ENCODE results near the gene FOXC2. TPM values are rescaled to one million over a fixed set of nuclear protein-coding genes. Genes with fewer than 3 reads are reported as not detected.

FOXC2 gene
- total and polyA plus RNA-seq, 9 of the 15 experiments (the other 6 are each of a cell fraction or from before 2014, with no cell fraction given) = 0.01 to 0.11 (median 0.10) TPM; not detected in 5

DNA sequence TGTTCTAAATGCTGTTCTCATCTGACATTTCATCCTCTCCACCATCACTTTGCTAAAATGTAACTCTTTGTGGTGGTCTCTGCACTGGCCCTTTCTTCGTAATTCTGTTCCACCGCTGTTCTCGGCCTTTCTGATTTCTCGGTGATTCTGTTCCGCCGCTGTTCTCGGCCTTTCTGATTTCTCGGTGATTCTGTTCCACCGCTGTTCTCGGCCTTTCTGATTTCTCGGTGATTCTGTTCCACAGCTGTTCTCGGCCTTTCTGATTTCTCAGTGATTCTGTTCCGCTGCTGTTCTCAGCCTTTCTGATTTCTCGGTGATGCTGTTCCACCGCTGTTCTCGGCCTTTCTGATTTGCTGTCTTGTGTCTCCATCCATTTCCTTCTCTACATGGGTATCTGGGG lies 44.0 kb upstream of the FOXC2 start:
- Histone ChIP-seq H2AFZ (ENCODE audit: low read depth, low read length) (no peak overlapping the region), H3K4me2 (ENCODE audit: insufficient read depth, low read length) (no peak overlapping the region), H3K27ac (ENCODE audit: extremely low read depth, low read depth, low read length) (no peak overlapping the region), H4K20me1 (replicated peaks; ENCODE audit: control insufficient read depth, insufficient read depth, low read length) (peaks cover 12% of the 10 kb centered on the region), H3K27me3 (ENCODE audit: control insufficient read depth in 2 of 2, insufficient read depth in 2 of 2, low read length in 2 of 2) (peaks cover 40 to 76% of the 10 kb centered on the region in 2 experiments), H3K4me3 (no peak overlapping the region), H3K9me1 (ENCODE audit: control insufficient read depth, insufficient read depth, low read length) (no peaks in the 10 kb centered on the region), H3K9ac (ENCODE audit: insufficient read depth in 1 of 2, low read depth in 2 of 2, low read length in 2 of 2) (no peak overlapping the region), H3K9me3 (replicated peaks; ENCODE audit: control insufficient read depth, insufficient read depth, low read depth, low read length) (no peaks in the 10 kb centered on the region), H3K79me2 (ENCODE audit: control insufficient read depth, insufficient read depth, low read length) (no peaks in the 10 kb centered on the region), H3K4me1 (replicated peaks in 1 of 2; ENCODE audit: control insufficient read depth in 2 of 2, insufficient read depth in 2 of 2, low read length in 2 of 2) (peaks cover 0 to 9% of the 10 kb centered on the region in 2 experiments; a peak in 3 of 5 replicates), H3K36me3 (ENCODE audit: control insufficient read depth, insufficient read depth, low read length) (no peaks in the 10 kb centered on the region)
- TF ChIP-seq, protein P1, sequence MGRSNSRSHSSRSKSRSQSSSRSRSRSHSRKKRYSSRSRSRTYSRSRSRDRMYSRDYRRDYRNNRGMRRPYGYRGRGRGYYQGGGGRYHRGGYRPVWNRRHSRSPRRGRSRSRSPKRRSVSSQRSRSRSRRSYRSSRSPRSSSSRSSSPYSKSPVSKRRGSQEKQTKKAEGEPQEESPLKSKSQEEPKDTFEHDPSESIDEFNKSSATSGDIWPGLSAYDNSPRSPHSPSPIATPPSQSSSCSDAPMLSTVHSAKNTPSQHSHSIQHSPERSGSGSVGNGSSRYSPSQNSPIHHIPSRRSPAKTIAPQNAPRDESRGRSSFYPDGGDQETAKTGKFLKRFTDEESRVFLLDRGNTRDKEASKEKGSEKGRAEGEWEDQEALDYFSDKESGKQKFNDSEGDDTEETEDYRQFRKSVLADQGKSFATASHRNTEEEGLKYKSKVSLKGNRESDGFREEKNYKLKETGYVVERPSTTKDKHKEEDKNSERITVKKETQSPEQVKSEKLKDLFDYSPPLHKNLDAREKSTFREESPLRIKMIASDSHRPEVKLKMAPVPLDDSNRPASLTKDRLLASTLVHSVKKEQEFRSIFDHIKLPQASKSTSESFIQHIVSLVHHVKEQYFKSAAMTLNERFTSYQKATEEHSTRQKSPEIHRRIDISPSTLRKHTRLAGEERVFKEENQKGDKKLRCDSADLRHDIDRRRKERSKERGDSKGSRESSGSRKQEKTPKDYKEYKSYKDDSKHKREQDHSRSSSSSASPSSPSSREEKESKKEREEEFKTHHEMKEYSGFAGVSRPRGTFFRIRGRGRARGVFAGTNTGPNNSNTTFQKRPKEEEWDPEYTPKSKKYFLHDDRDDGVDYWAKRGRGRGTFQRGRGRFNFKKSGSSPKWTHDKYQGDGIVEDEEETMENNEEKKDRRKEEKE (IDR thresholded peaks at IDR 0.05; ENCODE audit: borderline replicate concordance in 1 of 2, control insufficient read depth in 1 of 2, low read depth in 2 of 2, low read length in 1 of 2) = no peak
- TF ChIP-seq, protein P2, sequence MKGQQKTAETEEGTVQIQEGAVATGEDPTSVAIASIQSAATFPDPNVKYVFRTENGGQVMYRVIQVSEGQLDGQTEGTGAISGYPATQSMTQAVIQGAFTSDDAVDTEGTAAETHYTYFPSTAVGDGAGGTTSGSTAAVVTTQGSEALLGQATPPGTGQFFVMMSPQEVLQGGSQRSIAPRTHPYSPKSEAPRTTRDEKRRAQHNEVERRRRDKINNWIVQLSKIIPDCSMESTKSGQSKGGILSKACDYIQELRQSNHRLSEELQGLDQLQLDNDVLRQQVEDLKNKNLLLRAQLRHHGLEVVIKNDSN (CRISPR knock-in tag; IDR thresholded peaks at IDR 0.05) = no peak
- TF ChIP-seq E2F3 (CRISPR knock-in tag; IDR thresholded peaks at IDR 0.05) (no peak), GABPB2 (CRISPR knock-in tag; conservative IDR thresholded peaks at IDR 0.05) (no peak), TEAD1 (CRISPR knock-in tag; IDR thresholded peaks at IDR 0.05) (no peak), STAT5A (IDR thresholded peaks at IDR 0.05; ENCODE audit: borderline replicate concordance, low read length) (no peak)
- TF ChIP-seq, protein P3, sequence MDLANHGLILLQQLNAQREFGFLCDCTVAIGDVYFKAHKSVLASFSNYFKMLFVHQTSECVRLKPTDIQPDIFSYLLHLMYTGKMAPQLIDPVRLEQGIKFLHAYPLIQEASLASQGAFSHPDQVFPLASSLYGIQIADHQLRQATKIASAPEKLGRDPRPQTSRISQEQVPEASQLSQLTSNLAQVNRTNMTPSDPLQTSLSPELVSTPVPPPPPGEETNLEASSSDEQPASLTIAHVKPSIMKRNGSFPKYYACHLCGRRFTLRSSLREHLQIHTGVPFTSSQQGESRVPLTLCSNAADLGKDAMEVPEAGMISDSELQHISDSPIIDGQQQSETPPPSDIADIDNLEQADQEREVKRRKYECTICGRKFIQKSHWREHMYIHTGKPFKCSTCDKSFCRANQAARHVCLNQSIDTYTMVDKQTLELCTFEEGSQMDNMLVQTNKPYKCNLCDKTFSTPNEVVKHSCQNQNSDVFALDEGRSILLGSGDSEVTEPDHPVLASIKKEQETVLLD (IDR thresholded peaks at IDR 0.05) = no peak
- TF ChIP-seq, protein P4, sequence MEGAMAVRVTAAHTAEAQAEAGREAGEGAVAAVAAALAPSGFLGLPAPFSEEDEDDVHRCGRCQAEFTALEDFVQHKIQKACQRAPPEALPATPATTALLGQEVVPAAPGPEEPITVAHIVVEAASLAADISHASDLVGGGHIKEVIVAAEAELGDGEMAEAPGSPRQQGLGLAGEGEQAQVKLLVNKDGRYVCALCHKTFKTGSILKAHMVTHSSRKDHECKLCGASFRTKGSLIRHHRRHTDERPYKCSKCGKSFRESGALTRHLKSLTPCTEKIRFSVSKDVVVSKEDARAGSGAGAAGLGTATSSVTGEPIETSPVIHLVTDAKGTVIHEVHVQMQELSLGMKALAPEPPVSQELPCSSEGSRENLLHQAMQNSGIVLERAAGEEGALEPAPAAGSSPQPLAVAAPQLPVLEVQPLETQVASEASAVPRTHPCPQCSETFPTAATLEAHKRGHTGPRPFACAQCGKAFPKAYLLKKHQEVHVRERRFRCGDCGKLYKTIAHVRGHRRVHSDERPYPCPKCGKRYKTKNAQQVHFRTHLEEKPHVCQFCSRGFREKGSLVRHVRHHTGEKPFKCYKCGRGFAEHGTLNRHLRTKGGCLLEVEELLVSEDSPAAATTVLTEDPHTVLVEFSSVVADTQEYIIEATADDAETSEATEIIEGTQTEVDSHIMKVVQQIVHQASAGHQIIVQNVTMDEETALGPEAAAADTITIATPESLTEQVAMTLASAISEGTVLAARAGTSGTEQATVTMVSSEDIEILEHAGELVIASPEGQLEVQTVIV (CRISPR knock-in tag; IDR thresholded peaks at IDR 0.05; ENCODE audit: borderline replicate concordance) = no peak
- TF ChIP-seq, protein P5, sequence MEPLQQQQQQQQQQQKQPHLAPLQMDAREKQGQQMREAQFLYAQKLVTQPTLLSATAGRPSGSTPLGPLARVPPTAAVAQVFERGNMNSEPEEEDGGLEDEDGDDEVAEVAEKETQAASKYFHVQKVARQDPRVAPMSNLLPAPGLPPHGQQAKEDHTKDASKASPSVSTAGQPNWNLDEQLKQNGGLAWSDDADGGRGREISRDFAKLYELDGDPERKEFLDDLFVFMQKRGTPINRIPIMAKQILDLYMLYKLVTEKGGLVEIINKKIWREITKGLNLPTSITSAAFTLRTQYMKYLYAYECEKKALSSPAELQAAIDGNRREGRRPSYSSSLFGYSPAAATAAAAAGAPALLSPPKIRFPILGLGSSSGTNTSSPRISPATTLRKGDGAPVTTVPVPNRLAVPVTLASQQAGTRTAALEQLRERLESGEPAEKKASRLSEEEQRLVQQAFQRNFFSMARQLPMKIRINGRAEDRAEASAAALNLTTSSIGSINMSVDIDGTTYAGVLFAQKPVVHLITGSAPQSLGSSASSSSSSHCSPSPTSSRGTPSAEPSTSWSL (CRISPR knock-in tag; IDR thresholded peaks at IDR 0.05; ENCODE audit: borderline replicate concordance) = no peak
- CTCF ChIA-PET (ENCODE audit: low intra/inter-chr PET ratio) = no interaction called here
- no TSS peak for BruUV-seq (replicated peaks)
- in situ Hi-C loops (cut with MboI) (no loop called here), intact Hi-C loops (cut with micrococcal nuclease) (loop anchor here (10.0 kb wide), 1 partner anchor 268 kb away; no protein-coding TSS in a partner anchor)
- no peak for FAIRE-seq
- DNase-seq (ENCODE audit: extremely low read depth in 1 of 4, low spot score in 3 of 4) = no peak
- POLR2A ChIA-PET = no interaction called here
- WGBS (ENCODE audit: insufficient coverage, low coverage, missing lambda C conversion rate) = 8% methylated on average over 16 of the region's 16 CpGs
- ATAC-seq = no peak
